ENCODE data around the gene PANX1. TPM values are rescaled to one million over a fixed set of nuclear protein-coding genes. Genes with fewer than 3 reads are reported as not detected.

Gene PANX1
- total and polyA plus RNA-seq, 8 donors, result 2.2 to 10.4 (median 5.1) TPM

GRCh38 chr11:94170953-94171352, 42.3 kb downstream of the PANX1 start:
- no peak for ATAC-seq
- DNase-seq, result no peak
- Histone ChIP-seq H3K9me3 (no peaks in the 10 kb centered on the region), H3K27ac (no peak overlapping the region), H3K4me3 (no peak overlapping the region), H3K36me3 (no peaks in the 10 kb centered on the region), H3K27me3 (no peaks in the 10 kb centered on the region), H3K4me1 (no peaks in the 10 kb centered on the region)
- no peak for FAIRE-seq
- intact Hi-C loops (cut with DNase I), result no loop called here
- no peak for TF ChIP-seq CTCF (IDR thresholded peaks at IDR 0.05)

GRCh38 chr11:94171693-94172440, 43.2 kb downstream of the PANX1 start:
- peak in 3 of 6 donors; percentile 9 to 65 (median 36) for DNase-seq
- 47 to 61% methylated on average over 8 of the region's 8 CpGs for WGBS, 2 donors
- intact Hi-C loops (cut with DNase I), result no loop called here
- no peak for FAIRE-seq
- no peaks in the 10 kb centered on the region for H3K27me3 ChIP-seq
- peak in 2 of 4 donors; percentile 37 to 51 for TF ChIP-seq CTCF (IDR thresholded peaks at IDR 0.05)
- peak in 3 of 4 donors; percentile 51 to 78 (median 61) for ATAC-seq
- no peaks in the 10 kb centered on the region for H3K9me3 ChIP-seq
- H3K27ac ChIP-seq, result no peak overlapping the region
- H3K4me3 ChIP-seq, result no peak overlapping the region
- H3K4me1 ChIP-seq, result no peaks in the 10 kb centered on the region
- no peaks in the 10 kb centered on the region for H3K36me3 ChIP-seq

DNA sequence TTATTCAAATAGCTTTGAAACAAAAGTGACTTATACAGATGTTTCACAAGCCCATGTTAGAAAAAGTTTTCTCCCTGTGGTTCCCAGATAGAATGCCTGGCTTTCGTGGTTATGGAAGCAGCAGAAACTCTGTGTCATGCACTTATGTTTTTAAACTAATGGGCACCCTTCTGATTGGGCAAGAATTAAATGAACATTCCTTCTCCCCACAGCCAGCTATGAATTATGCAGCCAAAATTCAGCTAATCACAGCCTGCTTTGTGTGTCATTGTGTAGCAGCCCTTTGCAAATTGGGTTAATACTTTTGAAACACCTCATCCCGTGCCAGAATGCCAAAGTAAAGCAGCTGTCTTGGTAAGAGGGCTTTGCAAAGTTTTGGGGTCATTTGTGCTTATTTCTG, 46.9 kb downstream of the PANX1 start:
- Histone ChIP-seq H3K4me3 (no peak overlapping the region), H3K36me3 (peaks cover 0 to 10% (median 0%) of the 10 kb centered on the region in 3 donors), H3K9me3 (no peaks in the 10 kb centered on the region), H3K27me3 (no peaks in the 10 kb centered on the region), H3K4me1 (no peaks in the 10 kb centered on the region), H3K27ac (no peak overlapping the region)
- intact Hi-C loops (cut with DNase I), result no loop called here
- WGBS, 2 donors, result 68 to 69% methylated on average over 2 of the region's 2 CpGs
- ATAC-seq (peak in 2 of 4 donors; percentile 17 to 20), DNase-seq (no peak), FAIRE-seq (no peak)
- no peak for TF ChIP-seq CTCF (IDR thresholded peaks at IDR 0.05)

DNA sequence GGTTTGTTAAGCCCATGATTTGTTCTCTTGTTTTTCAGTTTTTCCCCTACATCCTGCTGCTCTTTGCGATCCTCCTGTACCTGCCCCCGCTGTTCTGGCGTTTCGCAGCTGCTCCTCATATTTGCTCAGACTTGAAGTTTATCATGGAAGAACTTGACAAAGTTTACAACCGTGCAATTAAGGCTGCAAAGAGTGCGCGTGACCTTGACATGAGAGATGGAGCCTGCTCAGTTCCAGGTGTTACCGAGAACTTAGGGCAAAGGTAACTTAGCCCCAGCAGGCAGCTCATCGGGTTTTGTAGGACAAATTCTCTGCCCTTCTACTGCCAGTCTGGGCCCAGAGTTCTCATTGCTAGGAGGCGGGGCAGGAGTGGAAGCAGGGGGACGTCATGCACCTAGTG, 49.7 kb downstream of the PANX1 start:
- H3K9me3 ChIP-seq, result no peaks in the 10 kb centered on the region
- FAIRE-seq, result no peak
- ATAC-seq, result no peak
- no peak overlapping the region for H3K4me3 ChIP-seq
- intact Hi-C loops (cut with DNase I), result no loop called here
- 85 to 92% methylated on average over 11 of the region's 11 CpGs for WGBS, 2 donors
- DNase-seq, result no peak
- H3K27ac ChIP-seq, result no peak overlapping the region
- no peaks in the 10 kb centered on the region for H3K4me1 ChIP-seq
- H3K27me3 ChIP-seq, result no peaks in the 10 kb centered on the region
- H3K36me3 ChIP-seq, result peaks cover 0 to 12% (median 0%) of the 10 kb centered on the region in 3 donors
- no peak for TF ChIP-seq CTCF (IDR thresholded peaks at IDR 0.05)

DNA sequence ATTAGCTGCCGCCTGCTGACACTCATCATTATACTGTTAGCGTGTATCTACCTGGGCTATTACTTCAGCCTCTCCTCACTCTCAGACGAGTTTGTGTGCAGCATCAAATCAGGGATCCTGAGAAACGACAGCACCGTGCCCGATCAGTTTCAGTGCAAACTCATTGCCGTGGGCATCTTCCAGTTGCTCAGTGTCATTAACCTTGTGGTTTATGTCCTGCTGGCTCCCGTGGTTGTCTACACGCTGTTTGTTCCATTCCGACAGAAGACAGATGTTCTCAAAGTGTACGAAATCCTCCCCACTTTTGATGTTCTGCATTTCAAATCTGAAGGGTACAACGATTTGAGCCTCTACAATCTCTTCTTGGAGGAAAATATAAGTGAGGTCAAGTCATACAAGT, 51.1 kb downstream of the PANX1 start:
- Histone ChIP-seq H3K9me3 (no peaks in the 10 kb centered on the region), H3K36me3 (peaks cover 0 to 12% (median 0%) of the 10 kb centered on the region in 3 donors), H3K27ac (no peak overlapping the region), H3K4me3 (no peak overlapping the region), H3K4me1 (peaks cover 6 to 7% (median 7%) of the 10 kb centered on the region in 3 donors), H3K27me3 (no peaks in the 10 kb centered on the region)
- FAIRE-seq (no peak), DNase-seq (no peak), ATAC-seq (no peak)
- WGBS, 2 donors, result 88 to 93% methylated on average over 12 of the region's 12 CpGs
- TF ChIP-seq CTCF (IDR thresholded peaks at IDR 0.05), result no peak
- intact Hi-C loops (cut with DNase I), result no loop called here
